ENCODE results near the gene GSTCD.
"Not testable (repeated sequence)": the region's sequence is repeated elsewhere in the genome, so short reads cannot be mapped to it uniquely, and the experiment has no call there.

GSTCD gene

GRCh38 chr4:105719204-105719603, 10.6 kb downstream of the GSTCD start:
- no peak for DNase-seq

DNA sequence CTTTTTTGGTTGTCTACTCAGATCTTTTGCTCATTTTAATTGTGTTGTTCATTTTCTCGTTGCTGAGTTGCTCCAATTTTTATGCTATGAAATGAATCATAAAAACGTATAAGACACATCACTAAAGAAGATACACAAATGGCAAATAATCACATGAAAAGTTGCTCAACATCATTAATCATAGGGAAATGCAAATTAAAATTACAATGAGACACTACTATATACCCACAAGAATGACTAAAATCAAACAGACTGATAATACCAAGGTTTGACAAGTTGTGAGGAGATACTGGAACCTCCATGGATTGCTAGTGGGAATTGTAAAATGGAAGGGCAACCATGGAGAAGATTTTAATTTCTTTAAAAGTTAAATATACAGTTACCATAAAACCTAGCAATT, 17.0 kb downstream of the GSTCD start:
- no peak for DNase-seq

DNA sequence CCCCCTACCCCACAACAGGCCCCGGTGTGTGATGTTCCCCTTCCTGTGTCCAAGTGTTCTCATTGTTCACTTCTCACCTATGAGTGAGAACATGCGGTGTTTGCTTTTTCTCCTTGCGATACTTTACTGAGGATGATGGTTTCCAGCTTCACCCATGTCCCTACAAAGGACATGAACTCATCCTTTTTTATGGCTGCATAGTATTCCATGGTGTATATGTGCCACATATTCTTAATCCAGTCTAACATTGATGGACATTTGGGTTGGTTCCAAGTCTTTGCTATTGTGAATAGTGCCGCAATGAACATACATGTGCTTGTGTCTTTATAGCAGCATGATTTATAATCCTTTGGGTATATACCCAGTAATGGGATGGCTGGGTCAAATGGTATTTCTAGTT, 21.3 kb downstream of the GSTCD start:
- not testable (repeated sequence) for DNase-seq

- DNase-seq: not testable (repeated sequence)
Observed at GRCh38 chr4:105735217-105735616, 26.6 kb downstream of the GSTCD start.

GRCh38 chr4:105741548-105741947, 33.0 kb downstream of the GSTCD start:
- peak; percentile 33 for DNase-seq

- DNase-seq: no peak
Observed at GRCh38 chr4:105748222-105748621, 39.6 kb downstream of the GSTCD start.

GRCh38 chr4:105751718-105752299, 43.2 kb downstream of the GSTCD start:
- DNase-seq: no peak

- DNase-seq: no peak
Observed at GRCh38 chr4:105753361-105753760, 44.8 kb downstream of the GSTCD start.

DNA sequence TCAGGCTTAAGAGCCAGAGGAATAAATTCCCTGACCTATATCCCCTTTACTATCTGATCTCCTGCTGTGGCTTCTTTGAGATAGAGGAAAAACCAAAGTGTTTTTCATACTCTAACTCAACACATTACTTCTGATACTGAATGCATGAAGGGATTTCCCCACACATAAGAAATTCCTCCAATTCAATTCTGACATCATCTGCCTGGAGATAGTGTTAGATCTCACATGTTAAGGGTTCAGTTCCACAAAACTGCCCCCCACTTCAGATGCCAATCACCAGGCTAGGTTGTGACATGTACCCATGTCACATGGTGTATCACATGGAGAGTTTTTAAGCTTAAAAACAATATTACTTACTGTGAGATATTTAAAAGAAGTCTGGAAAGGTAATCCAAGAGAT, 46.8 kb downstream of the GSTCD start:
- DNase-seq: no peak

- no peak for DNase-seq
Observed at GRCh38 chr4:105758958-105759357, 50.4 kb downstream of the GSTCD start.

DNA sequence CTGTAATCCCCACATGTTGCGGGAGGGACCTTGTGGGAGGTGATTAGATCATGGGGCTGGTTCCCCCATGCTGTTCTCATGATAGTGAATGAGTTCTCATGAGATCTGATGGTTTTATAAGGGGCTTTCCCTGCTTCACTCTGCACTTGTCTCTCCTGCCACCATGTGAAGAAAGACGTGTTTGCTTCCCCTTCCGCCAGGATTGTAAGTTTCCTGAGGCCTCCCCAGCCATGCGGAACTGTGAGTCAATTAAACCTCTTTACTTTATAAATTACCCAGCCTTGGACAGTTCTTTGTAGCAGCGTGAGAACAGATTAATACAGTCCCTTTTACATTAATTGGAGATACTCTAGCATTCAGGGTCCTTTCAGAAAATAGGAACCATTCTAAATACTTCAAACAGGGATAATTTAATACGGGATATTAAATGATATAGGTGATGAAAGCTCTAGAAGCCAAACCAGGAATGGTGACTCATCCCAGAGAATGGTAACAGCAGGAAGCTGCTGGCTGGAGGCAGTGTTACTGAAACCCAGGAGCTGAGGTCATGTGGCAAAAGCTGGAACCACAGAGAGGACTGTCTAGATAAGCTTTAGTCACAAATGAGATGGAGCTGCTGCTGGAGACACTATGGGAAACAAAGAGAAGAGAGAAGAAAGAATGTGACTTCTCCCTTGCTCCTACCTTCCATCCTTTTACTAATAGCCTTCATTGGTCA, 57.3 kb downstream of the GSTCD start:
- DNase-seq: peak; percentile 89

DNA sequence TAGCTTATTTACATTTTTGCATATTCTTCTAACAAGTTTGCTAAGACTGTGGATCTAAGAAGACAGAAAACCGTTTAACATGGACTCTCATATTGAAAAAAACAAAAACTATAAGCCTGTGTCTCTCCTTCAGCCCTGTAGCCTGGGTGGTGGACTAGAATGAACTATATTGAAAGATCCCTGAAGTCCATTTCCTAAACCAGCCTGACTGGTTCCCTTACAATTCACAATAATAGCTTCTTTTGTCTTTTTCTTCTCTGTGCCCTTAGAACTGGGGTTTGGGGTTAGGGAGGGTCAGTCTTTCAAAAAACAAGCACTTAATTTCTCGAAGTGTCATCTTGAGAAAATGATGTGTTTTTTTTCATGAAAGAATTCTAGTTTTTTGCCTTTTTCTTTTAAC, 59.0 kb downstream of the GSTCD start:
- DNase-seq: no peak

DNA sequence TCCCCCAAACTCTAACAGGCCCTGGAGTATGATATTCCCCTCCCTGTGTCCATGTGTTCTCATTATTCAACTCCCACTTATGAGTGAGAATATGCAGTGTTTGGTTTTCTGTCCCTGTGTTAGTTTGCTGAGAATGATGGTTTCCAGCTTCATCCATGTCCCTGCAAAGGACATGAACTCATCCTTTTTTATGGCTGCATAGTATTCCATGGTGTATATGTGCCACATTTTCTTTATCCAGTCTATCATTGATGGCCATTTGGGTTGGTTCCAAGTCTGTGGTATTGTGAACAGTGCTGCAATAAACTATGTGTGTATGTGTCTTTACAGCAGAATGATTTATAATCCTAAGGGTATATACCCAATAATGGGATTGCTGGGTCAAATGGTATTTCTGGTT, 61.9 kb downstream of the GSTCD start:
- DNase-seq: not testable (repeated sequence)

- not testable (repeated sequence) for DNase-seq
Observed at GRCh38 chr4:105772065-105772464, 63.5 kb downstream of the GSTCD start.

GRCh38 chr4:105775760-105776415, 67.3 kb downstream of the GSTCD start:
- not testable (repeated sequence) for DNase-seq

- DNase-seq: no peak
Observed at GRCh38 chr4:105780176-105780575, 71.6 kb downstream of the GSTCD start.

GRCh38 chr4:105784761-105785160, 76.2 kb downstream of the GSTCD start:
- no peak for DNase-seq

DNA sequence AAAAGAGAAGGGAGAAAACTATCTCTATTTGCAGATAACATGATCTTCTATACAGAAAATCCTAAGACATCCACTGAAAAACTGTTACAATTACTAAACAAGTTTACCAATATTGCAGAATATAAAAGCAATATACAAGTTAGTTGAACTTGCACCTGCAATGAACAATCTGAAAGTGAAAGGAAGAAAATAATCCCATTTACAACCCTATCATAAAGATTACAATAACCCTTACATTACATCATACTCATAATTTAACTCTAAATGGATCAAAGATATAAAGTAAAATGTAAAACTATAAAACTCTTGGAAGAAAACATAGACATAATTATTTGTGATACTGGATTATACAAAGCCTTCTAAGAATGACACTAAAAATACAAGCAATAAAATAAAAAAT, 77.2 kb downstream of the GSTCD start:
- DNase-seq: no peak

- no peak for DNase-seq
Observed at GRCh38 chr4:105786748-105787147, 78.2 kb downstream of the GSTCD start.

DNA sequence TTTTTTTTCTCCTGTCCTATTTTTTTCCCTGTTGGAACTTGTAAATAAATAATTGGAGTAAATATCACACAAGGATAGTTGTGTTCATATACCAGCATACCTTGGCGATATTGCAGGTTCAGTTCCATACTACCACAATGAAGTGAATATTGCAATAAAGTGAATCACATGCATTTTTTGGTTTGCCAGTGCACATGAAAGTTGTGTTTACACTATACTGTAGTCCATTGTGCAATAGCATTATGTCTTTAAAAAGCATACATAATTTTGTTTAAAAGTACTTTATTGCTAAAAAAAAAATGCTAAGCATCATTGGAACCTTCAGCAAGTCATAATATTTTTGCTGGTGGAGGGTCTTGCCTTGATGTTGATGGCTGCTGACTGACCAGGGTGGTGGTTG, 88.6 kb downstream of the GSTCD start:
- no peak for DNase-seq

GRCh38 chr4:105805501-105806120, 97.0 kb downstream of the GSTCD start:
- no peak for DNase-seq

DNA sequence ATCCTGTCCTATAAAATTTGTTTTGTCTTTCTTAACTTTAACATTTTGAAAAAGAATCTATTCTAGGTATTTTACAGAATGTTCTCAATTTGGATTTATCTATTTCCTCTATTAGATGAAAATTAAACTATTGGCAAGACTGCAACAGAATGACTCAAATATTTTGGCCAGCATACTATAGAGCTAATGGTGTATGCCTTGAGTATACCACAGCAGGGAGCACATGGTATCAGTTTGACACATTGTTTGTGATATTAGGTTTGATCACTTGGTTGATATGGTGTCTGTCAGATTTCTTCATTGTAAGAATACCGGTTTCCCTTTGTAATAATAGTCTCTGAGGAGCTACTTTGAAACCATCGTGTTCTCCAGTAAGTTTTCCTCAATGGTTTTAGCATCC, 98.9 kb downstream of the GSTCD start:
- peak; percentile 54 for DNase-seq

GRCh38 chr4:105808030-105808749, 99.6 kb downstream of the GSTCD start:
- no peak for DNase-seq
